Loucy (cell line): ENCODE measurements around the gene GDAP2.

Source experiments
- H2AFZ ChIP-seq: fragments of 200-600 bp; sonication (generic); 2 replicates; pipeline ENCODE4 v1.6.0; 2016; ENCODE audit warnings: antibody characterized with exemption, mild to moderate bottlenecking, low read length, moderate library complexity
- H3F3A ChIP-seq: fragments of 200-600 bp; 2 replicates; pipeline ENCODE4 v1.6.0; 2016; ENCODE audit warnings: antibody characterized with exemption, low read depth, mild to moderate bottlenecking
- H3K27me3 ChIP-seq: fragments of 200-600 bp; sonication (generic); 2 replicates; pipeline ENCODE4 v1.6.1; 2014; ENCODE audit warnings: low read length, mild to moderate bottlenecking; ENCODE audit not compliant: insufficient read depth, poor library complexity, severe bottlenecking
- H3K36me3 ChIP-seq: fragments of 200-600 bp; sonication (generic); 2 replicates; pipeline ENCODE4 v1.6.1; 2016; ENCODE audit warnings: low read length; ENCODE audit not compliant: insufficient read depth
- H3K4me1 ChIP-seq: fragments of 200-600 bp; sonication (generic); 2 replicates; pipeline ENCODE4 v1.5.1; 2014; ENCODE audit warnings: low read length, mild to moderate bottlenecking; ENCODE audit not compliant: insufficient read depth, poor library complexity, severe bottlenecking
- H3K4me2 ChIP-seq: fragments of 200-600 bp; sonication (generic); 2 replicates; pipeline ENCODE4 v1.6.0; 2014; ENCODE audit warnings: antibody characterized with exemption, low read length, low read depth, mild to moderate bottlenecking; ENCODE audit not compliant: poor library complexity, severe bottlenecking
- H3K4me3 ChIP-seq: fragments of 200-600 bp; sonication (generic); 2 replicates; pipeline ENCODE4 v1.5.1; 2014; ENCODE audit warnings: low read length, mild to moderate bottlenecking, mixed read lengths; ENCODE audit not compliant: poor library complexity, severe bottlenecking
- H3K79me2 ChIP-seq: fragments of 200-600 bp; sonication (generic); 2 replicates; pipeline ENCODE4 v1.6.1; 2014; ENCODE audit warnings: low read length; ENCODE audit not compliant: insufficient read depth
- H3K9ac ChIP-seq: fragments of 200-600 bp; sonication (generic); 2 replicates; pipeline ENCODE4 v1.6.0; 2014; ENCODE audit warnings: mild to moderate bottlenecking, low read depth, low read length, moderate library complexity; ENCODE audit not compliant: poor library complexity, severe bottlenecking
- H3K9me2 ChIP-seq: fragments of 200-600 bp; sonication (generic); replicated peaks from 2 replicates; pipeline ENCODE4 v1.6.1; 2016; ENCODE audit warnings: low read depth, low read length, mixed read lengths
- H3K9me3 ChIP-seq: fragments of 200-600 bp; sonication (generic); 2 replicates; pipeline ENCODE4 v1.6.1; 2014; ENCODE audit warnings: mild to moderate bottlenecking, antibody characterized with exemption, low read length, low read depth; ENCODE audit not compliant: insufficient read depth
- H4K20me1 ChIP-seq: fragments of 200-600 bp; sonication (generic); 2 replicates; pipeline ENCODE4 v1.6.0; 2014; ENCODE audit warnings: antibody characterized with exemption, low read length, mild to moderate bottlenecking; ENCODE audit not compliant: insufficient read depth, poor library complexity, severe bottlenecking
- EZH2phosphoT487 ChIP-seq: fragments of 200-600 bp; IDR thresholded peaks from 2 replicates; pipeline ENCODE4 v1.6.1; 2018; ENCODE audit warnings: antibody characterized with exemption, mild to moderate bottlenecking, moderate library complexity, borderline replicate concordance
- TF ChIP-seq, protein P1 (sequence below): fragments of 200-600 bp; sonication (generic); conservative IDR thresholded peaks from 2 replicates; pipeline ENCODE4 v1.5.1; 2014; ENCODE audit warnings: mild to moderate bottlenecking, antibody characterized with exemption, low read length

Gene GDAP2

DNA sequence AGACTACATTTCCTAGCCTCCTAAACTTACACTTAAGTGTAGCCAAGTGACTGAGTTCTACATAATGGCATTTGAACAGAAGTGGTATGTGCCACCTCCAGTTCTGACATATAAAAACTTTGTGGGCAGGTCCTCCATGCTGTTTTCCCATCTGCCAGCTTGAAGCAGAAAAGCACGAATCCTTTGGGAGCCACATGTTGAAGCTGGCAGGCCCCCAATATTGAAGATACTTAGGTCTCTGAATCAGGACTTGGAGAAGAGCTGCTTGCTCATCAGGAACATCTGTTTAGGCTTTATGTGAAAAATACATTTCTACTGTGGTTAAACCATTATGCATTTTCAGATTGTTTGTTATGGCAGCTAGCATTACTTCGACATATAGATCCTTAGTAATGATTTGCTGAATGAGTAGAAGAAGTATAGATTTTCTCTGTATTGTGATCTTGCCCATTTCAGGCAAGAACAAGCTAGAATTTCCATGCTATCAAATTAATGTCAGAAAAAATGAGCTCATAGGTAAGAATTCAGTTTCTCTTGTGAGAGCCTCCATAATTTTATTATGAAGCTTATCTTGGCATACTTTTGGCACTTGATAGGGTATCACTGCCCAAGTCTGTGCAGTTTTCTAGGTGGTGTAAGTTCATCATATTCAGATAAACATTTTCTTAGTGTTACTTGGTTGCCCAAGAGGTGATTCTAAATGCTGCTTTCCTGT, 68.4 kb downstream of the GDAP2 start:
- Histone ChIP-seq H3K4me3 (no peak overlapping the region), H3K9ac (no peak overlapping the region), H3K4me1 (no peaks in the 10 kb centered on the region), H2AFZ (no peak overlapping the region), H3K27me3 (no peaks in the 10 kb centered on the region), H3F3A (no peaks in the 10 kb centered on the region), H4K20me1 (no peaks in the 10 kb centered on the region), H3K9me2 (no peaks in the 10 kb centered on the region), H3K4me2 (no peak overlapping the region), H3K36me3 (peaks cover 6% of the 10 kb centered on the region), H3K79me2 (no peaks in the 10 kb centered on the region), H3K9me3 (no peaks in the 10 kb centered on the region)
- TF ChIP-seq, protein P1, sequence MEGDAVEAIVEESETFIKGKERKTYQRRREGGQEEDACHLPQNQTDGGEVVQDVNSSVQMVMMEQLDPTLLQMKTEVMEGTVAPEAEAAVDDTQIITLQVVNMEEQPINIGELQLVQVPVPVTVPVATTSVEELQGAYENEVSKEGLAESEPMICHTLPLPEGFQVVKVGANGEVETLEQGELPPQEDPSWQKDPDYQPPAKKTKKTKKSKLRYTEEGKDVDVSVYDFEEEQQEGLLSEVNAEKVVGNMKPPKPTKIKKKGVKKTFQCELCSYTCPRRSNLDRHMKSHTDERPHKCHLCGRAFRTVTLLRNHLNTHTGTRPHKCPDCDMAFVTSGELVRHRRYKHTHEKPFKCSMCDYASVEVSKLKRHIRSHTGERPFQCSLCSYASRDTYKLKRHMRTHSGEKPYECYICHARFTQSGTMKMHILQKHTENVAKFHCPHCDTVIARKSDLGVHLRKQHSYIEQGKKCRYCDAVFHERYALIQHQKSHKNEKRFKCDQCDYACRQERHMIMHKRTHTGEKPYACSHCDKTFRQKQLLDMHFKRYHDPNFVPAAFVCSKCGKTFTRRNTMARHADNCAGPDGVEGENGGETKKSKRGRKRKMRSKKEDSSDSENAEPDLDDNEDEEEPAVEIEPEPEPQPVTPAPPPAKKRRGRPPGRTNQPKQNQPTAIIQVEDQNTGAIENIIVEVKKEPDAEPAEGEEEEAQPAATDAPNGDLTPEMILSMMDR = no peak
- TF ChIP-seq EZH2phosphoT487 = no peak

DNA sequence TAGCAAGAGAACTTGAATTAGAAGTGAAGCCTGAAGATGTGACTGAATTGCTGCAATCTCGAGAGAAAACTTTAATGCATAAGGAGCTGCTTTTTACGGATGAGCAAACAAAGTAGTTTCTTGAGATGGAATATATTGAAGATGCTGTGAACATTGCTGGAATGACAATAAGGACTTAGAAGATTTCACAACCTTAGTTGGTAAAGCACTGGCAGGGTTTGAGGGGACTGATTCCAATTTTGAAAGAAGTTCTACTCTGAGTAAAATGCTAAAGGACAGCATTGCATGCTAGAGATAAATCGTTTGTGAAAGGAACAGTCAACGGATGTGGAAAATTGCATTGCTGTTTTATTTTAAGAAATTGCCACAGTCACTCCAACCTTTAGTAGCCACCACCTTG, 69.5 kb downstream of the GDAP2 start:
- Histone ChIP-seq H3K27me3 (no peaks in the 10 kb centered on the region), H3K79me2 (no peaks in the 10 kb centered on the region), H3F3A (no peaks in the 10 kb centered on the region), H3K4me2 (no peak overlapping the region), H3K4me3 (no peak overlapping the region), H3K9ac (no peak overlapping the region), H2AFZ (no peak overlapping the region), H3K36me3 (no peaks in the 10 kb centered on the region), H3K9me3 (no peaks in the 10 kb centered on the region), H3K4me1 (no peaks in the 10 kb centered on the region), H3K9me2 (no peaks in the 10 kb centered on the region), H4K20me1 (no peaks in the 10 kb centered on the region)
- no peak for TF ChIP-seq EZH2phosphoT487
- TF ChIP-seq, protein P1 = no peak

DNA sequence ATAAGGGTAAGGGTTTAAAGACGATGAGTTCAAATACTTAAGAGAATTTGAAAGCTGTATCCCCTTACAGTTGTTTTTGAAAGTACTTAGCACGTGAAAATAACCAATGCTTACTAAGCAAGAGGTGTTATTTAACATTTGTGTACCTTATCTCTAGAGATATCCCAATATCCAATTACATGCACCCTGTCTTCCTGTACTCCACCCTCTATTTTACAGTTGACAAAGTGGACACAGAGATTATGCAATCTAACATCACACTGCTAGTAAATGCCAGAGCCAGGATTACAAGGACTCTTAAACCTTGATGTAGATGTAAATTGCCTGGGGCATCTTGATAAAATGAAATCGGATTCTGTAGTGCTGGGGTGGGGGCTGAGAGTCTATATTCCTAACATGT, 72.0 kb downstream of the GDAP2 start:
- Histone ChIP-seq H3K27me3 (no peaks in the 10 kb centered on the region), H3K36me3 (no peaks in the 10 kb centered on the region), H2AFZ (no peak overlapping the region), H3K9ac (no peak overlapping the region), H3K4me2 (no peak overlapping the region), H3K79me2 (no peaks in the 10 kb centered on the region), H4K20me1 (no peaks in the 10 kb centered on the region), H3K9me2 (no peaks in the 10 kb centered on the region), H3K4me1 (no peaks in the 10 kb centered on the region), H3F3A (no peaks in the 10 kb centered on the region), H3K4me3 (no peak overlapping the region), H3K9me3 (no peaks in the 10 kb centered on the region)
- TF ChIP-seq, protein P1 = no peak
- no peak for TF ChIP-seq EZH2phosphoT487
